Measurements from ENCODE around the gene DCAF16.
A peak's percentile ranks its signal among the peaks of the same experiment; 100 is the strongest.
"Not testable (repeated sequence)": the region's sequence is repeated elsewhere in the genome, so short reads cannot be mapped to it uniquely, and the experiment has no call there.

Gene DCAF16

DNA sequence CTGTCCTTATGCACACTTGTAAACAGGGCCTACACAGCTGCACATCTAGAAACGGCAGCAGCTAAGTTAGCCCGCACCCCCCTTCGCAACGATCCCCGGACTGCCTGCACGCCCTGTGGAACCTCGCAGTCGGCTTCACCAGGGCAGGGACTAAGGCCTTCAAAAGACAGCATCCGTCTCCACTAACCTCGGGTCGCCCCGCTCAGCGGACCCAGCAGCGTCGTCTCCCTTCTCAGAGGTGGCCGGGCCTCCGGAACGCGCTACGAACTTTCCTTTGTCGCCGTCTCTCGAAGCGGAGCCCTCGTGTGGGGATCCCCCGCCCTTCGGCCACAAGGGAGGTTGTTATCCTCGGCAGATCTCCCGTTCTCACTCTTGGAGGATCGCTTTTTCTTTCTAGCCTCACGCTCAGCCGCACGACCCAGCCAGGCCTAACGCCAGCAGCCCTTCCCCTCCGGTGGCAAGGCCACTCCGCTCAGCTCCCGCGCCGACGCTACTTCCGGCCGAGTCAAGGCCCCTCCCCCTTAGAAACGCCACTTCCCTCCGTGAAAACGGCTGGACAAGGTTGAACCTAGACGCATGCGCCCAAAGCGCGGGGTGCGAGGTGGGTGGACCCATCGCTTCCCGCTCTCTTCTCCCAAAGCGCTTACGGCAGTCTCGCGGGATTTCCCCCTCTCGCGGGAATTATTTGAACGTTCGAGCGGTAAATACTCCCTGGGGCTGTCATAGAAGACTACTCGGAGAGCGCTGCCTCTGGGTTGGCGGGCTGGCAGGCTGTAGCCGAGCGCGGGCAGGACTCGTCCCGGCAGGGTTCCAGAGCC lies at the start of gene DCAF16, which contains the start of gene NCAPG:
Gene DCAF16 (minus strand): TSS at position 498 of the 818 bp plus-strand sequence. CDS start 6,616 bp downstream, outside the sequence.
Gene NCAPG (plus strand): TSS at position 720 of the 818 bp plus-strand sequence. CDS start 99 bp downstream, outside the sequence.
- peak within 1 kb of the TSS; percentile 95 for H3K4me3 ChIP-seq (ENCODE audit: low read depth, low read length)

DNA sequence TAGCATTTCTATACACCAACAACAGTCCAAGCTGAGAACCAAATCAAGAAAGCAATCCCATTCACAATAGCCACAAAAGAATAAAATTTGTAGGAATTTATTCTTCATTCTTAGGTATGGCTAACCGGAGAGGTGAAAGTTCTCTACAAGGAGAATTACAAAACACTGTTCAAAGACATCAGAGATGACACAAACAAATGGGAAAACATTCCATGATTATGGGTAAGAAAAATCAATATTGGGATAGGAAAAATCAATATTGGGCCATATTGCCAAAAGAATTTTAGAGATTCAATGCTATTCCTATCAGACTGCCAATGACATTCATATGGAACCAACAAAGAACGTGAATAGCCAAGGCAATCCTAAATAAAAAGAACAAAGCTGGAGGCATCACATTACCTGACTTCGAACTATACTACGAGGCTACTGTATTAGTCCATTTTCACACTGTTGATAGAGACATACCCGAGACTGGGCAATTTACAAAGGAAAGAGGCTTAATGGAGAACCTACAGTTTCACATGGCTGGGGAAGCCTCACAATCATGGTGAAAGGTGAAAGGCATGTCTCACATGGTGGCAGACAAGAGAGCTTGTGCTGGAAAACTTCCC lies 49.3 kb upstream of the DCAF16 start:
- H3K4me3 ChIP-seq (ENCODE audit: low read depth, low read length) = no peak overlapping the region

DNA sequence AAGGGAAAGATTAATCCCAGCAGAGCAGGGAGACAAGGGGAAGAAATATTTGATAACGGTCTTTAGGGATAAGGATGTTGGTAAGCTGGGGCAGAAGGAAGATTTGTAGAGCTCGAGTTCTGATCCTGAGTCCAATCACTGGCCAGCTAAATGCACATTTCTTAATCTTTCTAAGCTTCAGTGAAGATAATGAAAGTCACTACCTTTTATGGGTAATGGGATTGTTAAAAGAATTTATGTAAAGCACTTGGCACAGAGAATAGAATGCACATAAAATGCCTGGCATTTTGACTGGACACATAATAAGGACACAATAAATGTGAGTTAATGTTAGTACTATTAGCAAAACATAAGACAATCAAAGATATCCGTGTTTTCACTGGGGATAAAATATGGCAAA lies 43.5 kb upstream of the DCAF16 start:
- H3K4me3 ChIP-seq (ENCODE audit: low read depth, low read length) = no peak overlapping the region

DNA sequence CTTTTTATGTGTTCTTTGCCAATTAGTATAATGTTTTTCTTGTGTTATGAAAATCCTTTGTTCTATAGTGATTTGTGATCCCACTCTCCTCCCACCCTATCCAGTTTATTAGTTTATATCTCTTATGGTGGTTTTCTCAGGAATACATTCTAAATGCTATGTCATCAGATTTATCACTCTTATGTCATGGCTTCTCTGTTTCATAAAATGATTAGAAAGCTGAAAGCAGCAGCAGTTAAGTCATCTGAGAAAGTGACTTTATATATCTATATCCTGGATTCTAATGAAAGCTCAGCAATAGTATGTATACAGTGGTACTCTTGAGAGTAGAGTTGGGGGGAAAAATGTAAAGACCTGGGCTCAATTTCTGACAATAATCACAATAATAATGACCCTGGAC lies 41.4 kb upstream of the DCAF16 start:
- no peak overlapping the region for H3K4me3 ChIP-seq (ENCODE audit: low read depth, low read length)

DNA sequence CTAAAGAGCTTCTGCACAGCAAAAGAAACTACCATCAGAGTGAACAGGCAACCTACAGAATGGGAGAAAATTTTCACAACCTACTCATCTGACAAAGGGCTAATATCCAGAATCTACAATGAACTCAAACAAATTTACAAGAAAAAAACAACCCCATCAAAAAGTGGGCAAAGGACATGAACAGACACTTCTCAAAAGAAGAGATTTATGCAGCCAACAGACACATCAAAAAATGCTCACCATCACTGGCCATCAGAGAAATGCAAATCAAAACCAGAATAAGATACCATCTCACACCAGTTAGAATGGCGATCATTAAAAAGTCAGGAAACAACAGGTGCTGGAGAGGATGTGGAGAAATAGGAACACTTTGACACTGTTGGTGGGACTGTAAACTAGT lies 39.7 kb upstream of the DCAF16 start:
- not testable (repeated sequence) for H3K4me3 ChIP-seq (ENCODE audit: low read depth, low read length)

DNA sequence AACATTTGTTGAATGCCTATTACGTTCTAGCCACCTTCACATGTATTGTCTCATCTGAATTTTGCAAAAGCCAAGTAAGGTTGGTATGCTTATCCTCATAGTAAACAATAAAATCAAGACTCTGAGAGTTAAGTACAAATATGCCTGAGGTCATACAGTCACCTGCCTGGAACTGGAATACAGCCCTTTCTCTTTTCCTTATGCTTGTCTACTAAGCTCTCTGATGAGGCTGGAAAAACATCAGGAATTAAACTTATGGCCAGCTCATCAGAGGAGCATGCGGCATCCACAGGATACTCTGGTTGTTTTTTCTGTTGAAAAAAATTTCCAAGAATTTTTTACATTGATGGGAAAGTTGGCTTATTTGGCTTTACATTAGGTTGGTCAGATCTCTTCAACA lies 35.7 kb upstream of the DCAF16 start:
- no peak overlapping the region for H3K4me3 ChIP-seq (ENCODE audit: low read depth, low read length)

DNA sequence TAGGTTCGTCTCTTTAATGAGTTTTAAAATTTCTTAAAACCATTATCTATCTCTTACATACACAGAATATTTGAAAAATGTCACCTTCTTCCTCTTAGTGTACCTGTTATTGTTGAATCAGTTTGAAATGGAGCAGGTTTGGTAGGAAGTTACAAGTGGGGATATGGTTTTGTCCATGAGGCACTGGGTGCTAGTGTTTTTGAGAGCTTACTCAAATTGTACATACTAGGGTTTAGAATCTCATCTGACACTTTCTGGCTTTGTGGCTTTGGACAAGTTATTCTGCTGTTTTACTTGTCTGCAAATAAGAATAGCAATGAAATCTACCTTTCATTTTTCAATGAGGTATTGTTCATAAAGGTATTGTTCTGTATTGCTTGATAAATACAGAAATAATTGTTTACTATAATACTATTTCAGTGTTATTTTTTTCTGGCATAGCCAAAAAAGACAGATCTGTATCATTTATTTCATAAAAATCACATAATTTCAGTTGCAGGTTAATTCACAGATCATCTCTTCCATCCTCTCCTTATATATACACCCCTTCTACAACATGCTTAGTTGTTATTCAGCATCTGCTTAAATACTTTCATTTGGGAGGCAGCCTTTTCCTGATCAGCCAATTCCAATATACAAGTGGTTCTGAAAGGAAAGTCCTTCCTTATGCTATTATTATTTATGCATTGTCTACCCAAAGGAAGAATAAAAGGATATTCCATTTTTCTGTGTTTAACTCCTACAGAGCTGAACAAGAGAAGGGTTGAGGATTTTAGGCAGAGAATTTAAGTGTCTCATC lies 13.5 kb upstream of the DCAF16 start:
- H3K4me3 ChIP-seq (ENCODE audit: low read depth, low read length) = no peak overlapping the region

DNA sequence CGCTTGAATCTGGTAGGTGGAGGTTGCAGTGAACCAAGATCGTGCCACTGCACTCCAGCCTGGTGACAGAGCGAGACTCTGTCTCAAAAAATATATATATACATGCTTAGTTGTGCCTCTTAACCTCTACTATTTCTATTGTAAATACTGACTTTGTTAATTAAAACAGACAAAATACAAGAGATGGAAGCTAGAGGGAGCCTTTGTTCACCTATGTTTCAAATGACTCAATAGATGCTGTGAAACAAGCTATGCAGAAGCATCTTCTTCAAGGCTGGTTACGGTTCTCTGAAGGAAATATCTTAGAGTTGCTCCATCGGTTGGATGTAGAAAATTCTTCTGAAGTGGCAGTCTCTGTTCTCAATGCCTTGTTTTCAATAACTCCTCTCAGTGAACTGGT lies 6.5 kb upstream of the DCAF16 start:
- H3K4me3 ChIP-seq (ENCODE audit: low read depth, low read length) = no peak overlapping the region

DNA sequence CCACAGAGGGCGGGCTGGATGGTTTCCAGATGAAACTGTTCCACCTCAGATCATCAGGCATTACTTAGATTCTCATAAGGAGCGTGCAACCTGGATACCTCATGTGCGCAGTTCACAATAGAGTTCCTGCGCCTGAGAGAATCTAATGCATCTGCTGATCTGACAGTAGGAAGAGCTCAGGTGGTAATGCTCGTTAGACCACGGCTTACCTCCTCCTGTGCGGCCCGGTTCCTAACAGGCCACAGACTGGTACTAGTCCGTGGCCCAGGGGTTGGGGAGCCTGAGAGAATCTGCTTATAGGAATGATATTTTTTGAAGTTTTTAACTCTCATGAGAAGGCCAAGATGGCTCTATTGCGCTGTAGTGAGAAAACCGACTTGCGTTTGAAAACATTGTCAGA lies 5.6 kb upstream of the DCAF16 start:
- H3K4me3 ChIP-seq (ENCODE audit: low read depth, low read length) = no peak overlapping the region

DNA sequence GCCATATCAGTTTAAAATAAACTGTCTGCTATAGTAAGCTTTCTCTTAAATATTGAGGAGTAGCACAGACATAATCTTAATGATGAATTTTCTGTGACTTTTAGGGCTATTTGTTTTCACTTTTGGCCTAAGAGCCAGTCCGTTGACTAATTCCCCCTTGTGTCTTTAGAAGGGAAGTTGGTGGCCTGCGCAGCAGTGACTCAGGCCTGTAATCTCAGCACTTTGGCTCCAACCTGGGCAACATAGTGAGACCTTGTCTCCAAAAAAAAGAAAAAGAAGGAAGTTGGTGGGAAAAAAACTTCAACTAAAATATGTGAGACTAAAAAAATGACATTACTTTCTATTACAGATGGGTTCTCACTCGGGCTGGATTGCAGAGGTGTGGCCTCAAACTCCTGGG lies 3.6 kb upstream of the DCAF16 start:
- H3K4me3 ChIP-seq (ENCODE audit: low read depth, low read length) = no peak overlapping the region

DNA sequence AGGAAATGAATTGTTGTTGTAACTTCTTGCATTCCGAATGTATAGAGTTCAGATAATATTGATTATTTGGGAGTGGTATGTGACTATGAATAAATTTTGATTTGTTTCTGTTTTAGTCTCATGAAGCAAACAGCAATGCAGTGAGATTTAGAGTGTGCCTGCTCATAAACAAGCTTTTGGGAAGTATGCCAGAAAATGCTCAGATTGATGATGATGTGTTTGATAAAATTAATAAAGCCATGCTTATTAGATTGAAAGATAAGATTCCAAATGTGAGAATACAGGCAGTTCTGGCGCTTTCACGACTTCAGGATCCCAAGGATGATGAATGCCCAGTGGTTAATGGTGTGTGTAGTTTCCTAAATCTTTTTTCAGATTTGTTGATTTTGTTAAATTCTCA lies 2.2 kb upstream of the DCAF16 start:
- no peak overlapping the region for H3K4me3 ChIP-seq (ENCODE audit: low read depth, low read length)

DNA sequence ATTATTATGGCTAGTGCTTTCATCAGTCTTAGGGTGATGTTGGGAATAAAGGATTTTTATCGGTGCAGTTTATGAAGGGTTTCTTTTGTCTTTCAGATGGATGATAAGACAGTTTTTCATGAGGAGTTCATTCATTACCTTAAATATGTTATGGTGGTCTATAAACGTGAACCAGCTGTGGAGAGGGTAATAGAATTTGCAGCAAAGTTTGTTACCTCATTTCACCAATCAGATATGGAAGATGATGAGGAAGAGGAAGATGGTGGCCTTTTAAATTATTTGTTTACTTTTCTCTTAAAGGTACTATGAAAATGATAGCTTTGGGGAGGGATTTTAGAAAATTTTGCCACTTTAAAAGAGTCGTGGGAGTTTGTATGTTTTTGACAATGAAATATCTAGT lies 1.6 kb upstream of the DCAF16 start:
- peak overlapping the region; percentile 95 for H3K4me3 ChIP-seq (ENCODE audit: low read depth, low read length)

DNA sequence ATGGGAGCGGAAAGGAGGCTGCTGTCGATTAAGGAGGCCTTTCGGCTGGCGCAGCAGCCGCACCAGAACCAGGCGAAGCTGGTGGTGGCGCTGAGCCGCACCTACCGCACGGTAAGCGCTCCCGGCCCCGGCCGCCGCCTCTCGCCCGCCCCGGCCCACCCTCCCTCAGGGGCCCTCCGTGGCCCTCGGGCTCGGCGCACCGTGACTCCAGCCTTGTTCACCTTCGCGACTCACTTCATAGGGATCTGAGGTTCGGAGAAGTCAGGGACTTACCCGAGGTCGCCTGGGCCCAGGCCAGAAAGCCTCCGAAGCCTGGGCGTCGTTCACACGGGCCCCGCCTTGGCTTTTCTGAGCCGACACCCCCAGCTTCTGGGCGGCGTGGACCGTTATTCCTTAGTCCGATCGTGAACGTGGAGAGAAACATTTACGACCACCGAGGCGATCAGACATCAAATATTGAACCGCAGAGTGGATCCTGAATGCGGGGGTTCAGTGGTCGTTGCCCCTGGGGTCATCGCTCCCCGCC lies 584 bp upstream of the DCAF16 start:
- H3K4me3 ChIP-seq (ENCODE audit: low read depth, low read length) = peak overlapping the region; percentile 95

DNA sequence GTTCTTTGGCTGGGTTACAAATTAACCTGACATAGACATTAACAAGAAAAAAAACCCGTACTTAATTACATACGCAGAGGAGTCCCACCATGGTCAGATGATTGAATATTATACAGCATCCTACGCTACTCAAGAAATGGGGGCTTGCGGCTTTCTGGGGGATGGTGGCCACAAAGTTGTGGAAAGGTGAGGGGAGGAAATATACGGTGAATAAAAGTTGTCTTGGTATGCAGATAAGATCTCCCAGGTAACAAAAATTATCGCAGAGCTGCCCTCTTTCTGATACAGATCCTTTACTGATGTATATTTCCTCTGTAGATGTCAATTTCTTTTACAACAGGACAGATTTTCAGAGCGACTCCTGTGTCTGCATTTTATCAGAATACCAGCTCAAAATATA lies 890 bp downstream of the DCAF16 start:
- H3K4me3 ChIP-seq (ENCODE audit: low read depth, low read length) = peak overlapping the region; percentile 95

DNA sequence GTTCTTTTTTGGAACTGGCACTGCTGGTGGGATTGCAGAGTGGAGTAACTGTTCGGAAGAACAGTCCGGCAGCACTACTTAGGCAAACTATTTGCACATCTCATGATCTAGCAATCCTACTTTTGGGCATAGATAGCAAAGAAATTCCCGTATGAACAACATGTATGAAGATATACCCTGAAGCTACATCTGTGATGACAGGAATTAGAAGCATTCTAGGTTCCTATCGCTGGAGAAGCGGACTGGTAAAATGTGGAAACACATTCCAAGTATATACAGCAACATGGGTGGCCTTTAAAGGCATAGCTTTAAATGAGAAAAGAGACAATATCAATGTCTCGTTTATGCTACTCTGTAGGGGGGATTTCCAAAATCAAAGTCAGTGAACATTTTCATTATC lies 3.1 kb downstream of the DCAF16 start:
- H3K4me3 ChIP-seq (ENCODE audit: low read depth, low read length) = no peak overlapping the region

DNA sequence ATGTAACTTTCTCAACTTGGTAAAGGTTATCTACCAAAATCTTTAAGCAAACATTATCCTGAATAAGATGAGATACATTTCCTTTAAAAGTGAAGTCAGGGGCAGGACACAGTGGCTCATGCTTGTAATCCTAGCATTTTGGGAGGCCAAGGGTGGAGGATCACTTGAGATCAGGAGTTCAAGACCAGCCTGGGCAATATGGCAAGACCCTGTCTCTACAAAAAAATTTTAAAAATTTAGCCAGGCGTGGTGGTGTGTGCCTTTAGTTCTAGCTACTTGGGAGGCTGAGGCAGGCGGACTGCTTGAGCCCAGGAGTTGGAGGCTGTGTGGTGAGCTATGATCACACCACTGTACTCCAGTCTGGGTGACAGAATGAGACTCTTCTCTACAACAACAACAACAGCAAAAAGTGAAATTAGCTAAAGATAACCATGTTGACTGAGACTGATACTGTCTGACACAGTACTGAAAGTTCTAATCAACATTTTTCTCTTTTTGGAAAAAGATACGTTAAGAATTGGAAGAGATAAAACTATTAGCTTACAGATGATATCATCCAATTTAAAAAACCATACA lies 4.9 kb downstream of the DCAF16 start:
- H3K4me3 ChIP-seq (ENCODE audit: low read depth, low read length) = no peak overlapping the region

DNA sequence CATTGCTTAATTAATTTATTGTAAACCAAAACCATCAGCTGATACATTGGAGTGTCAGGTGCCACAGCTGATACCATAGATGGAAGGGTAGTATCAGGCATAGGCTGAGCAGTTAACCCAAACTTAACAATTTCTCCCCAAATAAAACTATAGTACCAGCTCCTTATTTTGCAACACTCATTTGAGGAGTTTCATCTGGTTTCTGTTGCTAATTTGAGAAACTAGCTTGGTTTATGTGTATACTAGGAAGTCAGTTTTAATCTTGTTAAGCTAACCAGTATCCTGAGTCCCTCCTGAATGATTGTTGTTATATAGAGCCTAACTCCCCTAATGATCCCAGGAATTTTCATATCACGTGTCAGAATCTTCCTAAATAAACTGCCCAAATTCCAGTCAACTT lies 12.7 kb downstream of the DCAF16 start:
- H3K4me3 ChIP-seq (ENCODE audit: low read depth, low read length) = no peak overlapping the region

DNA sequence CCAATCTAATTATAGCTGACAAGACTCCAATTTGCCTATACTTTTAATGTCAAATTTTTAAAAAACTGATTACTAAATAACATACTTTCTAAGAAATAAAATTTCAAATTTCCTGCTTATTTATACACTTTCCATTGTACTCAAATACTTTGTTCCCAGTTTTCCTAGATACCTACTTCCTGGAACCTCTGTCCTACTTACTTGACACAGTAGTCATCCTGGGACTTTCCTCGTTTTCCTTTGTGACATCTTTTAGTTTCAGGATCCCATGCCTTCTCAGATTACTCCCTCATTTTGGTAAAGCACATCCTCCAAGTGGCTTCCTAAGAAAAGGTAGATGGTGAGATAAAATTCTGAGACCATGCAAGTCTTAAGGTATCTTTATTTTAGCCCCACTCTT lies 15.8 kb downstream of the DCAF16 start:
- H3K4me3 ChIP-seq (ENCODE audit: low read depth, low read length) = no peak overlapping the region

DNA sequence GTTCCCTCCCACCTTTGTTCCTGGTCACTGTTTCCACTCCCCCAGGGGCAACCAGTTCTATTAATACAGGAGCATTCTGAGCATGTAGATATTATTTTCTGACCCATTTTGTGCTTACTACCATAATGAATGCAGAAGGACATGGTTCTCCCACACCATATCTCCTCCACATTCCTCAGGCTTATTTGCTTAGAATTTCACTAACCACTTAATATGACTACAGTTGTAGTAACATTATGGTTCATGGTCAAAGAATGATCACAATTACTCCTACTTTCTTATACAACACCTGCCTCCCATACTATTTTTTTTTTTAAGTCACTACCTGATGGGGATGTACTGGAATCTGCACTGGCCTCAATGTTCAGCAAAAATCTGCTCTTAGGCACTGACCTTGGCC lies 21.6 kb downstream of the DCAF16 start:
- no peak overlapping the region for H3K4me3 ChIP-seq (ENCODE audit: low read depth, low read length)

DNA sequence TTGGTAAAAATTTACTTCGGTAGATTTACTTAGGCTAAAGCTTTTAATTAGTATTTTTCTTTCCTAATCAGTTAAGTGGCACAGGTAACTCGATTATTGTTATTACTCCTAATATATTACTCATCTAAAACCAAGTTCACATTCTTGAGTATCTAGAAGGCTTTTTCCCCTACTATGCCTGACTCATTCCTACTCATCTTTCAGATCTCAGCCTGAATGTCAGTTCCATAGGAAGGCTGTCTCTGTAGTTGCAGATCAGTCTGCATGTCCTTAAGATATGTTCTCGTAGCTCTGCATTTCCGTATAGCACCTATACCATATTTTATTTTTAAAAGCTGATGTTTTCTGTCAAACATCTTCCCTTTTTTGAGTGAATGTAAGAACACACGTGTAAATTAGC lies 23.2 kb downstream of the DCAF16 start:
- no peak overlapping the region for H3K4me3 ChIP-seq (ENCODE audit: low read depth, low read length)

DNA sequence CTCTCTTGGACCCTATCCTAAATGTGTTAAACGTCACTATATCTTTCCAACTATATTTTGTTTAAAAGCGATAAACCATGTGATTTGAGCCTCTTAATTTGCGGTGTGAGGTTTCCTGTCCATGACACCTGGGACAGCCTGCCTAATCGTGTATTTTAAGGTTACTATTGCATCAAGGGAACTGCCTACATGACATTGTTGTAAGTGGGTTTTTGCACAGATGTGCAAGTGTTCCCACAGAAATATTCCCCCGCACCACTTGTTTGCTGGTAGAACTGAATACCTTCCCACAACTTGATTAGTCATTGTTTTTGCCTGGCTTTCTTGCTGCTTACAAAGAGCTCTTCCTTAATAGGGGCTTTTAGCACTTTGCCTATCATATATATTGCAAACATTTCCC lies 24.0 kb downstream of the DCAF16 start:
- no peak overlapping the region for H3K4me3 ChIP-seq (ENCODE audit: low read depth, low read length)
